Measurements from ENCODE around the gene CAP1. TPM values are rescaled to one million over a fixed set of nuclear protein-coding genes. Genes with fewer than 3 reads are reported as not detected.
"Not testable (repeated sequence)": the region's sequence is repeated elsewhere in the genome, so short reads cannot be mapped to it uniquely, and the experiment has no call there.

The CAP1 gene, protein sequence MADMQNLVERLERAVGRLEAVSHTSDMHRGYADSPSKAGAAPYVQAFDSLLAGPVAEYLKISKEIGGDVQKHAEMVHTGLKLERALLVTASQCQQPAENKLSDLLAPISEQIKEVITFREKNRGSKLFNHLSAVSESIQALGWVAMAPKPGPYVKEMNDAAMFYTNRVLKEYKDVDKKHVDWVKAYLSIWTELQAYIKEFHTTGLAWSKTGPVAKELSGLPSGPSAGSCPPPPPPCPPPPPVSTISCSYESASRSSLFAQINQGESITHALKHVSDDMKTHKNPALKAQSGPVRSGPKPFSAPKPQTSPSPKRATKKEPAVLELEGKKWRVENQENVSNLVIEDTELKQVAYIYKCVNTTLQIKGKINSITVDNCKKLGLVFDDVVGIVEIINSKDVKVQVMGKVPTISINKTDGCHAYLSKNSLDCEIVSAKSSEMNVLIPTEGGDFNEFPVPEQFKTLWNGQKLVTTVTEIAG
- 133 TPM for total RNA-seq

DNA sequence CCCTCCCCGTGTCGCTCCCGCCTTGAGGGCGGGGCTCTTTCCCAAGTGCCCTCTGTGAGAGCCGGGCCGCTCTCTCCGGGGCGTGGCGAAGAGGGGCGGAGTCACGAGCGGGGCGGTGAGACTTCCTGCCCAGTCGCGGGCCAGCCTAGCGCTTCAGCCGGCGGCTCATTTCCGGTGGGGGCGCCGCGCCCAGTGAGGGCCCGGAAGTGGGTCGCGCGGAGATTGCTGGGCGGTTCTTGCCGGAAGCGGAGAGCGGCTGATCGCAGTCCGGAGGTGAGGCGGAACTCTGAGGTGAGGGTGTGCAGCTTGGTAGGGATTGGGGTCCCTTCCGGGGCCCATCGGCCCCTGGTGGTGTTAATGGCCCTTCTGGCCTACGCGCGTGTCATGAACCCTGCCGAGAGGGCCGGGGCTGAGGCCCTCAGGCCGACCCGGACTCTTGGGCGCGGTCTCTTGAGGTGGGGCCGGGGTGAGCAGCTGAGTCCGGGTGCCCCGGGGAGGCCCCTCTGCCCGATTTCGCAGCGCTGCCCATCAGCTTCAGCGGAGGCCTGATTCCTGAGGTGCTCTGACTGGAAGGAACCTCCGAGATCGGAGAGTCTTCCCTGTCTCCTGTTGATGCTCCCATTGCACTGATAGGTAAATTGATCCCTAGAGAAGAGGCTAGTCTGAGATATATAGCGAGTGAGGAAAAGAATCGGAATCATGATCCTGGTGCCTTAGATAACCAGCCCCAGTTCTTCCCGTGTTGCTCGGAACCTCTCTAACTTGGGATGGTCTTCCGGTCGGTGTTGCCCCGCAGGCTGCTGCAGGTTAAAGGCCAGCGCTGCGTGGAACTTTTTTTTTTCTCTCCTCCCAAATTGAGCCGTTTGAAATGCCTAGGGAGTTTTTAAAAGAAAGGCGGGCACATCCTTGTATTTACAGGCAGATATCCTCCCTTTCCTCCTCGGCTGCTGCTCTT lies at the start of gene CAP1:
Gene CAP1 (plus strand): TSS at position 219 of the 955 bp plus-strand sequence. CDS start 18,618 bp downstream, outside the sequence.
- DNase-seq (ENCODE audit: low spot score in 2 of 2) (peak; percentile 94 to 97), FAIRE-seq (peak; percentile 75)

DNA sequence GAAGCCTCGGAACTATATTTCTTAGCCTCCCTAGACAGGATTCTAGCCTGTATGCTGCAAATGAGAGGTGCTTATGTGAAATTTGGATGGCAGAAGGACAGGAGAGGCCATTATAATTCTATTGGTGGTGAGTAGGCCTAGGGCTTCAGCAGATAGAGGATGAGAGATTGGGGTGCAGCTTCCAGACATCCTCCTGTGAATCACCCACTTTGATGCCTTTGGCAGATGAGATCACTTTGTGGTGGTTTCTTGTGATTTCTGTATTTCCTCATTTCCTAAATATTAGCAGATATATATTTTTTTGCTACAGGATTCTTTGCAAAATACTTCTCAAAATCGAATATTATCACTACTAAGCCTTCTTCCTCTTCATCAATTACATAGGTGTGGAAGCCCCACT lies 48.3 kb upstream of the CAP1 start:
- FAIRE-seq (no peak), DNase-seq (ENCODE audit: low spot score in 2 of 2) (no peak)

DNA sequence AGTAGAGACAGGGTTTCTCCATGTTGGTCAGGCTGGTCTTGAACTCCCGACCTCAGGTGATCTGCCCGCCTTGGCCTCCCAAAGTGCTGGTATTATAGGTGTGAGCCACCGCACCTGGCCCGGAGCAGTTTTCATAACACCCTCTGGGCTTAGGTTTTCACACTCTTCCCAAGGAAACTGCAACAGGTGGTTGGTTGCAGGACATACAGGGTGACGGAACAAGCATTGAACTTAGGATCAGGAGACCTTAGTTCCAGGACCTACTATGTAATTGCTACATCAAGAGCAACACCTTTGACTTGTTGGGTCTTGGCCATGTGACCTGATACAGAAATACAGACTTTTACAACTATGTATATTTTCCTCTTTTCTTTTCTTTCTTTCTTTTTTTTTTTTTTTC lies 47.6 kb upstream of the CAP1 start:
- FAIRE-seq: no peak
- DNase-seq (ENCODE audit: low spot score in 2 of 2): no peak

DNA sequence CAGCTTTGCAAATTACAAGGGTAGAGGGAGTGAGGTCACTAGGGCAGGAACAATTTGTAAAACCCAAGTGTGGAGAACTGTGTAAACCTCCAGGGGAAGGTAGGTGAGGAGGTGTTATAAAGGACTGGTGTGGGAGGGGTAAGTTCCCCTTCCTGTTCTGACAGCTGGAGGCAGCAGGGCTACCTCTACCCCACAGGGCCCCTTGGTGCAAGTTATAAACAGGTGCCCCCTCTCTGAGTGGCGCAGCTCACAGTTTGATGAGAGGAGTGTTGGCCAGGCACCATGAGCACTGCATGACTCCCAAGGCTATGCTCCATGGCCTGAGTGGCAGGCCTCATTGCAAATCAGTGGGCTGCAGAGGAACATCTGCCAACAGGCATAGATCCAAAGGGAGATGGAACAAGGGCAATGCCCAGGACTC lies 44.5 kb upstream of the CAP1 start:
- DNase-seq (ENCODE audit: low spot score in 2 of 2) (no peak), FAIRE-seq (no peak)

DNA sequence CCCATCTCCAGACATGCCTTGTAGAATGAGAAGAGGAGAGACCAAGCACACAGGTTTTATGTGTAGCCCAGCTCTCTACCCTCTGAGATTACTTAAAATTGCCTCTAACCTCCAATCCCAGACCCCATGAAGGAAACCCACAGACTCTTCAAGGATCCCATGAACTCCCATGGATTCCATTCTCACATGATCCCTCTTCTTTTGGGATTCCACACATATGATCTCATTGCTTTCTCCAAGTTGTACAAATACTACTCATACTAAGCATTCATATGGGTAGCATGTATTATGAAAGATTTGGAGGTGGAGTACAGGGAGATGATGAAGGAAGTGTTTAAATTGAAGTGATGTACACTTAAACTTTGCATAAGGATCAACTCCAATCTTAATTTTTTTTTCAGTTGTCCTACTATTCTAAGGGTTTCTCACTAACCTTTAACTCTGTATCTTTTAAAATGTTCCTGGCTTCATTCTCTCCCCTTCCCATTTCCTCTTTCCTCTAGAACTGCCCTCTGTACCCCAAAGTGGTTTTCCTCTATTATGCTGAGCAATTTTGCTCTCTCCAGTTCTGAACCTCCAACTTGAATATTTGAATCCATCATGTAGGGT lies 44.0 kb upstream of the CAP1 start:
- no peak for FAIRE-seq
- DNase-seq (ENCODE audit: low spot score in 2 of 2): no peak

DNA sequence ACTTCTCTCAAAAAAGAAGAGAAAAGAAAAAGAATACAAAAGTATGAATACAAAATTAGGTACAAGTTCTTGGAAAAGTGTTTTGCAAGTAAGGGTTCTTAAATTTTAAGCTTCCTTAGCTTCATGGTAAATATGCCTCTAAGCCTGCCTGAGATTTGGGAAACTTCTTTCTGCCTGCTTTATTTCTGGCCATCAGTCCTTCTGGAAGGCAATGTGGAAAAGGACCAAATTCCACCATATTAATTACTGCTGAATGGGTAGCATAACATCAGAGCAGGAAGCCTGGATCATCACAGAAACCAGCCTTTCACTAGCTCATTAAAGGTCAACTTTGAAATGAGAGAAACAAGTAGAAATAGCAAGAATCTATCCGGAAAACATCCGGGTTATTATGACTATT lies 39.1 kb upstream of the CAP1 start:
- FAIRE-seq (no peak), DNase-seq (ENCODE audit: low spot score in 2 of 2) (no peak)

DNA sequence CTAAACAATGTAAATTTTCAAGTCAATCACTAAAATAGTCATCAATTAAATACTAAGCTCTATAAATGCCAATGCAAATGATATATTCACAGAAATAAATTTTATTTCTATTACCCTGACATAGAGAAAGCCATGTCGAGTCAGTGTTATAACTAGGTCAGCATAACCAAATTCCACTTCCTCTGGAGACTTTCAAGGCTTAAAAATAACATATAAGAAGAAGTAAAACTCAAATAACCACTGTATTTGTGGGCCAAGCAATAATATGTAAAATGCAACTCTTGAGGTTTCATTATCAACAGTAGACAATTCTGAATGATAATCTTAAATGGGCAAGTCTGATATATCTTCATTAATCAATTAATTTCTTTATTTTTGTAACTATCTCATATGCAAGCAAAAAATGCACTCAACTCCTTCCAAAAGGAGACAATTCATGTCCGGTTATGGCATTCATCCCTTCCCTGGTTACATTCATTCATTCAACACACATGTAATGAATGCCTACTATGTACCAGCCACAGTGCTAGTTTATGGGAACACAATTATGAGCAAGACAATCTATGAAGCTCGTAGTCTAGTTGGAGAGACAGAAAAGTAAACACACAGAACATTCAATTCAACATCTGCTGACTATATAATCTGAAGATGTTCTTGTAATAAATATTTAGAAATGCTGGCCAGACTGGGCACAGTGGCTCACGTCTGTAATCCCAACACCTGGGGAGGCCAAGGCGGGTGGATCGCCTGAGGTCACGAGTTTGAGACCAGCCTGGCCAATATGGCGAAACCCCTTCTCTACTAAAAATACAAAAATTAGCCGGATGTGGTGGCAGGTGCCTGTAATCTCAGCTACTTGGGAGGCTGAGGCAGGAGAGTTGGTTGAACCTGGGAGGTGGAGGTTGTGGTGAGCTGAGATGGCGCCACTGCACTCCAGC lies 37.1 kb upstream of the CAP1 start:
- DNase-seq (ENCODE audit: low spot score in 2 of 2): no peak
- no peak for FAIRE-seq

DNA sequence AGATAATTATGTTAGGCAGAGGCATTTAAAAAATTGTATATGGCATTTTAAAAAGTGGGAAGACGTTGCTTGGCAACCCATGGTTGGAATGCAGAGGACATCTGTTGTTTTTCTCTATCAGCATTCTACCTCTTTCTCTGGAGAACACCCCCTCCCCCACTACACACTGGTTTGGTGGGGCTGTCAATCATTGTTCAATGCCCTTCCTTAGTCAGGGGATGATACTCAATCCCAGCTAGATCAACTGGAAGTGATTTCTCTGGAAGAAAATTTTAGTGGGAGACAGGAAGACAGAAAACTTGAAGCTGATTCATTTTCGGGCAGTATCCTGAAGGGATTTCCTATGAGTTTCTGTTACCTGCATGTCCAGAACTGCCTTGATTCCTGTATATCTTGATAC lies 35.7 kb upstream of the CAP1 start:
- FAIRE-seq: no peak
- DNase-seq (ENCODE audit: low spot score in 2 of 2): no peak

DNA sequence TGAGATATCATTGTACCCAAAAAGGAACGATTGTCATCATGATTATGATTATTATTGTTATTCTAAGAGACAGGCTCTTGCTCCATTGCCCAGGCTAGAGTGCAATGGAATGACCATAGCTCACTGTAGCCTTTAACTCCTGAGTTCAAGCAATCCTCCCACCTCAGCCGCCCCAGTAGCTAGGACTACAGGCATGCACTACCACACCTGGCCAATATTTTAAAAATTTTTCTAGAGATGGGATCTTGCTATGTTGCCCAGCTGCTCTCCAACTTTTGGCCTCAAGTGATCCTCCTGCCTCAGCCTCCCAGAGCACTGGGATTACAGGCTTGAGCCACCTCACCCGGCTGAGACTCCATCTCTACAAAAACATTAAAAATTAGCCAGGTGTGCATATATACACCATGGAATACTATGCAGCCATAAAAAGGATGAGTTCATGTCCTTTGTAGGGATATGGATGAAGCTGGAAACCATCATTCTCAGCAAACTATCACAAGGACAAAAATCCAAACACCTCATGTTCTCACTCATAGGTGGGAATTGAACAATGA lies 33.0 kb upstream of the CAP1 start:
- FAIRE-seq; DNase-seq (ENCODE audit: low spot score in 2 of 2): not testable (repeated sequence)

DNA sequence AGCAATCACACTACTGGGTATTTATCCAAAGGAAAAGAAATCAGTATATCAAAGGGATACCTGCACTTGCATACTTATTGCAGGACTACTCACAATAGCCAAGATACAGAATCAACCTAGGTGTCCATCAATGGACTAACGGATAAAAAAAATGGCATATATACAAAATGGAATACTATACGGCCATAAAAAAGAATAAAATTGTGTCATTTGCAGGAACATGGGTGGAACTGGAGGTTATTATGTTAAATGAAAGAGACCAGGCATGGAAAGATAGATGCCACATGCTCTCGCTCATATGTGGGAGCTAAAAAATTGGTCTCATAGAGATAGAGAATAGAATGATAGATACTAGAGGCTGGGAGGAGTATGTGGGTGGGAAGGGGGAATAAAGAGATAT lies 29.3 kb upstream of the CAP1 start:
- FAIRE-seq (no peak), DNase-seq (ENCODE audit: low spot score in 2 of 2) (no peak)

DNA sequence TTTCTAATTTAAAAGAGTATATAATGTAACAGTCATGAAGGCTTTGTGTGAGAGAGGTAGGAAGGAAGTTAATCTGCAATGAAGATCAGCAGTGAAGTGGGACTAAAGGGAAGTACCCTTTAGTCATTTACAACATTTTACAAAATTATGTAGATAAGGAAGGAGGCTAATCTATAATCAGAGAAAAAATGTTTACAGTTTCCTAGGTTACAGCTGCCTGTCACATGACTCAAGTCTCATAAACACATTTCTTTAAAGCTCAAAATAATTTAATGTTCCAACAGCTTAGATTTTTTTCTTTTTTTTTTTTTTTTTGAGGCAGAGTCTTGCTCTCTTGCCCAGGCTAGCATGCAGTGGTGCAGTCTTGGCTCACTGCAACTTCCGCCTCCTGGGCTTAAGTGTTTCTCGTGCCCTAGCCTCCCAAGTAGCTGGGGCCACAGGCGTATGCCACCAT lies 26.2 kb upstream of the CAP1 start:
- FAIRE-seq: no peak
- no peak for DNase-seq (ENCODE audit: low spot score in 2 of 2)

DNA sequence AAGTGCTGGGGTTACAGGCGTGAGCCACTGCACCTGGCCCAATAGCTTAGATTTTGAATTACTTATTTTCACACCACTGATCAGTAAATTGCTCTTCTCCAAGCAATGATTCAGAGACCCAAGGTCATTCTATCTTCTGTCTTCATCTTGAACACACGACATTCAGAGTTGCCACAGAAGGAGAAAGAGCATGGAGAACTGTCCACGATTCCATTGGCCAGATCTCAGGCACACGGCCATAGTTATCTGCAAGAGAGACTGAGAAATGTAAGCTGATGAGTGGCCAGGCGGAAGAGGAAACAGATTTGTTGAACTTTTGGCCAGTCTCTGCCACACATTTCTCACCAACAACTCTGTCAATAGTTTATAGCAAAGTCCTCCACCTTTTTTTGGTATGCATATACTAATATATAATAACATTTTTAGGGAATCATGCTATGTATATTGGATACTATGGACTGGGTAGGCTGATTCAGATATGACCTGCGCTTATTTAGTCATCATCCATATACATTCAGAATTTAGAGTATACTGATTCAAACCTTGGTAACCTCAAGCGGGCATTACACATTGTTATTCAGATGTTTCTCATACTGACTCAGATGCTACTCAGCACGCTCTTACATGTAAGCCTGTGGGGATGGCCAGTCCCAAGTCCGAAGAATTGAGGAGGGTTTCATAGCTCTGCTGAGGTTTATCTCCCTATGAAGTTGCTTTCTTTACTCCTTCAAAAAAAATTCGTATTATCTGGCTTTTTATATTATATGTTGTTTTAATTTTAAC lies 25.5 kb upstream of the CAP1 start:
- FAIRE-seq (no peak), DNase-seq (ENCODE audit: low spot score in 2 of 2) (no peak)

DNA sequence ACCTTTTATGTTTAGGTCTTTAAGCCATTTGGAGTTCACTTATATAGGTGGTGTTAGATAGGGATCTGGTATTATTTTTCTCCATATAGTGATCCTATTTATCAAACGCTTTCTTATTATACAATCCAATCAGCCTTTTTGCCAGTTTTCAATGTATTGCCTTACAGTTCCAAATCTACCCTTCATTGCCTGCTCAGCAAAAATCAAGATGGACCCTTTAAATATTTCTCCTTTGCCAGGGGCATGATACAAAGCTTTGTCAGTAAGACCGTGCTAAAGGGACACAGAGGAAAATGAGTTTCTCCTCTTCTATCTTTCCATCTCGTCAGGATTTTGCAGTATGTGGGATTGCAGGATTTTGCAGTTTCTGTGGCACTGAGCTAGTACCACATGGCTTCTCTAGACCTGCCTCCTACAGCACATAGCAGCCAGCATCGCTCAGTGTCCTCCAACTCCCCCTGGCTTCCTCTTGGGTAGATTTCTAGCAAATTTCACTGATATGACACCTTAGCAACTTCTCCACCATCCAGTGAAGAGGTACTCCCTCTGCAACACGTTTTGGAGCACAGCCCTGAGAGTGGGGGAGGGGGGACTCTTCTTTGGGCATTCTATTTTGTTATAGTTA lies 22.5 kb upstream of the CAP1 start:
- DNase-seq (ENCODE audit: low spot score in 2 of 2) (no peak), FAIRE-seq (no peak)

DNA sequence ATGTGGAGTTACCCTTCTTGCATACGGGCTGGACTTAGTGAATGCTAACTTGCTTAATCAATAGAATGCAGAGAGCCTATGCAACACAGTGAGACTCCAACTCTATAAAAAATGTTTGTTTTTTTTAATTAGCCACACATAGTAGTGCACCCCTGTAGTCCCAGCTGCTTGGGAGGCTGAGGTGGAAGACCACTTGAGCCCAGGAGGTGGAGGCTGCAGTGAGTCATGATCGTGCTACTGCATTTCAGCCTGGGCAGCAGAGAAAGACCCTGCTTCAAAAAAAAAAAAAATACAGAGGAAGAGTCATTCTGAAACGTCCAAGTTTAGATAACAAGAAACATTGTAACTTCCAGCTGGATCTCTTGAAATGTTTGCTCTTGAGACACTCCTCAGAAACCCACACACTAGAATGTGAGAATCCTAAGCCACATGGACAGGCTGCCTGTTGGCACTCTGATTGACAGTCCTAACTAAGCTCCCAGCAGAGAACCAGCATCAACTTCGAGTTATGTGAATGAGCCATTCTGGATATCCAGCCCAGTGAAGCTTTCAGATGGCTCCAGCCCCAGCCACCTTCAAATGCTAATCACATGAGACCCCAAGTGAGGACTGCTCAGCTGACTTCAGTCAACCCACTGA lies 20.0 kb upstream of the CAP1 start:
- no peak for FAIRE-seq

DNA sequence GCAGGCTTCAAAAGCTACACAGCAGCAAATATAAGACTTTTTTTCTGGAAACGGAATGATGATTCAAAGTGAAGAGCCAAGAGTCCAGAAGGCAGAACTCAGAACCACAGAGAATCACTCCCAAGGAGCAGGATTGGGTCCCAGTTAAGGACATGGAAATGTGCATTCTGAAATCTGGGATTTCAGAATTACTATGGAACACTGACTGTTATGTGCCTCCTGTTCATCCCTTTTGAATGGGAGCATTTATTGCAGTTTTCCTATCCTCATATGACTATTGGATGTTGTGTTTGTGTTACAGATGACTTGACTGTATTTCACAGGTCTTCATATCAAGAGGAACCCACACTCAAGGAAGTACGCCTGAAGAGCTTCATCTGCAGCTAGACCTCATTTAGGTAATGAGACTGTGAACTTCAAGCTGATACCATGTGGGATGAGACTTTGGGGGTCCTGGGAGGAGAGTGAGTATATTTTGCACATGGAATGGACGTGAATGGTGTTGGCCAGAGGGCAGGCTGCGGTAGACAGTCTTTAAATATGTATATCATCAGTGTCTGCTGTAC lies 17.1 kb upstream of the CAP1 start:
- FAIRE-seq (no peak), DNase-seq (ENCODE audit: low spot score in 2 of 2) (no peak)

More for the DNA sequence above, 20.0 kb upstream of the CAP1 start:
- DNase-seq (ENCODE audit: low spot score in 2 of 2): no peak

DNA sequence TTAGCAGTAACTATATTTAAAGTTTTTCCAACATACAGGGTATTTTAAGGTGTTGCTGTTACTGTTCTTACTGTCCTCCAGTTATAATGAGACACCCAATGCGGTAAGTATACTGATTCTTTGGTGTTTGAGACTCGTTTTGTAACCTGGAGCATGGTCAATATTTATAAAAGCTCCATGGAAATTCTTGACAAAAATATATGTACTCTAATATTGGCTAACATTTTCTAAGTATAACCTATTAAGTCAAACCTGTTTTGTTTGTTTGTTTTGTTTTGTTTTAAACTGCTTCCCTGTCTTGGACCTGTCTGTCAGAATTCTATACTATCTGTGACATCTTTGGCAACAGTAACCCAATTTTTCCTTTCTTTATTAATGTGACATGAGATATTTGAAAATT lies 15.9 kb upstream of the CAP1 start:
- DNase-seq (ENCODE audit: low spot score in 2 of 2) (no peak), FAIRE-seq (no peak)

DNA sequence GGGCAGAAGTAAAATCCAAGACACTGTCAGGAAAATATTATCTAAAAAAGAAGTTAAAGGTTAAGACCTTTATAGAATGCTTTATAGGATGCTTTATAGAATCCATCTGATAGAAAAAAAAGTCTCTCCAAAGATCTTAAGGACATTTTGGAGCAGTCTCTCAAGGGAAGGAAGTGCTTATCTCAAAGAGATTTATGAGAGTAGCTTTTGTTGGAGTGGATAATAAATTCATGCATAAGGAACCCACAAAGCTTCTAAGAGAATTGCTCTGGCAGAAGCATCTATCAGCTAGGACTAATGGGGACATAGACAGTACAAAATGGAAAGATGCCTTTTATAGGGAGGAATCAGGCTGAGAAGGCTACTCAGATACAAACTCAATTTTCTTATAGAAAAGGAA lies 12.9 kb upstream of the CAP1 start:
- no peak for DNase-seq (ENCODE audit: low spot score in 2 of 2)
- no peak for FAIRE-seq
